D721Med (cell line): ENCODE data around the gene APPL2.

Experiments
- DNase-seq: peaks from one replicate; pipeline ENCODE4 v3.0.0; 2011; ENCODE audit warnings: low spot score; ENCODE audit not compliant: insufficient read length
- FAIRE-seq: peaks from 2 replicates; lab custom pipeline; 2011; peaks lifted over from hg19 to GRCh38; lab: Jason Lieb, UNC
- TF ChIP-seq, protein P1 (sequence below): IDR thresholded peaks from 2 replicates; pipeline ENCODE4 v1.5.1; 2012; ENCODE audit warnings: mild to moderate bottlenecking, control low read depth; ENCODE audit not compliant: insufficient read depth; ENCODE audit errors: missing control alignments

Gene APPL2

DNA sequence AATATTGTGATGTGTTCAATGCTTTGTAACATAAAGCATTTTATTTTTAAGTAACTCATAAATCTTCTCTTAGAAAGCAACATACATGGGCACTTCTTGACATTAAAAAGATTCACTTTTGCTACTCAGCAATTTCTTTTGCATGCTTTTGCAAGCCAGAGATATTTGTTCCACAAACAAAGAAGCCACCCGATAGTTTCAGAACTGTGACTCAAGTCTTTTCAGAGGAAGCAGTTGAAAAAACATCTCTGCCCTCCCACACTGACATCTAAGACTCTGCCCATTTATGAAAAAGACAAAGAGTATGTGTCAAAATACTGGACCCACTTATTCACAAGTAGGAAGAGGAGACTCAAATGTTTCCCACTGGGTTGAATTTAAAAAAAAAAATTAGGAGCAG lies 7.5 kb downstream of the APPL2 start:
- TF ChIP-seq, protein P1, sequence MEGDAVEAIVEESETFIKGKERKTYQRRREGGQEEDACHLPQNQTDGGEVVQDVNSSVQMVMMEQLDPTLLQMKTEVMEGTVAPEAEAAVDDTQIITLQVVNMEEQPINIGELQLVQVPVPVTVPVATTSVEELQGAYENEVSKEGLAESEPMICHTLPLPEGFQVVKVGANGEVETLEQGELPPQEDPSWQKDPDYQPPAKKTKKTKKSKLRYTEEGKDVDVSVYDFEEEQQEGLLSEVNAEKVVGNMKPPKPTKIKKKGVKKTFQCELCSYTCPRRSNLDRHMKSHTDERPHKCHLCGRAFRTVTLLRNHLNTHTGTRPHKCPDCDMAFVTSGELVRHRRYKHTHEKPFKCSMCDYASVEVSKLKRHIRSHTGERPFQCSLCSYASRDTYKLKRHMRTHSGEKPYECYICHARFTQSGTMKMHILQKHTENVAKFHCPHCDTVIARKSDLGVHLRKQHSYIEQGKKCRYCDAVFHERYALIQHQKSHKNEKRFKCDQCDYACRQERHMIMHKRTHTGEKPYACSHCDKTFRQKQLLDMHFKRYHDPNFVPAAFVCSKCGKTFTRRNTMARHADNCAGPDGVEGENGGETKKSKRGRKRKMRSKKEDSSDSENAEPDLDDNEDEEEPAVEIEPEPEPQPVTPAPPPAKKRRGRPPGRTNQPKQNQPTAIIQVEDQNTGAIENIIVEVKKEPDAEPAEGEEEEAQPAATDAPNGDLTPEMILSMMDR = no peak
- no peak for DNase-seq
- no peak for FAIRE-seq

DNA sequence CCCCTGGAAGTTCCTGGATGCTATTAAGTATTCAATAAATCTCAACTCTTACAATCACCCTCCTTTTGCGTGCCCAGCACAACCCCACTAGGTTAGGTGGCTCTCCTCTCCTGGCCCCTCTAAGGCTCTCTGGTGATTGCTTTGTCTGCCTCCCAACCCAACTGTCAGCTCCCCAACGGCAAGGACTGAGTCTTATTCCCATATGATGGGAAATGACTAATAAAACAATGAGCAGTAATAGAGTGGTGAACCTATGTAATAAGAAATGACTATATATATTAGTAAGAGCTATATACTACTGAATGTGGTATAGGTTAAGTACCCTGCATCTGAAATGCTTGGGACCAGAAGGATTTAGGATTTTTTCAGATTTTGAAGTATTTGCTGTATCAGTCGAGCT lies 8.1 kb downstream of the APPL2 start:
- FAIRE-seq (no peak), DNase-seq (no peak)
- TF ChIP-seq, protein P1 = no peak

DNA sequence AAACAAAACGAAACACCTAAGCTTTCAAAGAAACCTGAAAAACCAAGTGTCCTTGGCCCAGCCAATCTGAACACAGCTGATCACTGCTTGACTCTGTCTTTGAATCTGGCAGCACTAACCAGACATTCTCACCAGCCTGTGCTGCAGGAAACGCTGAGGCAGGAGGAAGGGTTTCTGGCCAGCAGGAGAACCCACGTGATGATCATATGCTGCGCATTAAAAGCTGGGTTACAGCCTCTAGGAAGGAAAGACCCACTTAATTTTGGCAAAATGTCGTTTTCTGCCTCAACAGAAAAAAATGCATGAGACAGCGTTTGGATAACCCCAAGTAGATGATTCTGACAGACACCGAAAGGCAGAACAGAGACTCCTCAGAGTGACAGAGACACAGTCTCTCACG lies 9.8 kb downstream of the APPL2 start:
- TF ChIP-seq, protein P1 = no peak
- no peak for DNase-seq
- no peak for FAIRE-seq

DNA sequence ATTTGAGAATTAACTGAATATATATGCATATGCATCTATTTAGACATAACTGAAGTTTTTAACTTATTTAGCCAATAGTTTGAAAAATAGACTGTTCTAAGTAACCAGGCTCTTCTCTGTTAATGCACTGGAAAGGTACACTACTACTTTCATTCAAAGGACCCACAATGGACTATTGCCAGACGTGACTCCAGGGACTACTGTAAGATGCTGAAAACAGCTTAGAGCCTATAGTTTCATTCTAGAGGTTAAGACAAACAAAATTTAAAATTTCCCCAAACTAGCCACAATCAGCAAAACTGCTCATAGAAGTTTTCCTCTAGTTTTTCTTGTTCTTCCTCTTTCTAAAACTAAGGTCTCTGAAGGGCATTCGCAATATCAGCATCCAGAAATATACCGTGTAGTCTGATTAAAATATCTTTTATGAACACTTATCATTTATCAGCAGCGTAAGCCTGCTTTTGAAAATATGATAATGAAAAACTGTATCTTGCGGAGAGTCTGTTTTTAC lies 10.4 kb downstream of the APPL2 start:
- TF ChIP-seq, protein P1 = no peak
- FAIRE-seq (no peak), DNase-seq (no peak)

DNA sequence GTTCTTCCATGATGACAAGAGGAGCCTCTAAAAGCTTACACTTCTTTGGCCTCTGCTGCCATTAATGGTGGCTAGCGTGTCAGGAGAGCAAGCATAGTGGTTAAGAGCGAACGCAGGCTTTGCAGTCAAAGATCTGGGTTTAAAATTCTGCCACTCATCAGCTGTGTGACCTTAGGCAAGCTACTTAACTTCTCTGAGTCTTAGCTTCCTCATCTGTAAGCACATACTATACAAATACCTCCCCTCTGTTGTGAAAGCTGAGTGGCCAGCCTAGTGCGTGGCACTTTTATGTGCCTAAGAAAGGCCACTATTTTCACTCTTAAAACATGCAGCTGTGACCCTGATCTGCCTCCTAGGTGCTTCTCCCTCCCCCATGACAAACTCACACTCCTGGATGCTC lies 11.6 kb downstream of the APPL2 start:
- TF ChIP-seq, protein P1 = no peak
- no peak for DNase-seq
- FAIRE-seq = no peak

DNA sequence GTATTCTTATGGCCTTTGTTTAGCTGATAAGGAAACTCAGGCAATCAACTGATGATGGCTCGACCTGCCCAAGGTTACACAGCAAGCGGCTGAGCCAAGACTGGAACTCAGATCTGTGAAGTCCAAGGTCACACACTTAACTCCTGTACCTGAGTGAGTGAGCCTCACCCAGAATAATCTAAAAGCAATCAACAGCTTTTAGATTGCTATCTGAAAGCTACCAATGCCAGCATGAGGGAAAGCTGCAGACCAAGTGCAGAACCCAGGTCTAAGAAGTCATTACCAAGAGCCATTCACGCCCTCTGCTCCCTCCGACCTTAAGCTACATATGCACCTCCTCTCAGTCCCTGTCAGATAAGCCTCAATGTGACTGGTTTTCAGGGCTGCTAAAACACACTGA lies 12.1 kb downstream of the APPL2 start:
- TF ChIP-seq, protein P1 = no peak
- FAIRE-seq (no peak), DNase-seq (no peak)

DNA sequence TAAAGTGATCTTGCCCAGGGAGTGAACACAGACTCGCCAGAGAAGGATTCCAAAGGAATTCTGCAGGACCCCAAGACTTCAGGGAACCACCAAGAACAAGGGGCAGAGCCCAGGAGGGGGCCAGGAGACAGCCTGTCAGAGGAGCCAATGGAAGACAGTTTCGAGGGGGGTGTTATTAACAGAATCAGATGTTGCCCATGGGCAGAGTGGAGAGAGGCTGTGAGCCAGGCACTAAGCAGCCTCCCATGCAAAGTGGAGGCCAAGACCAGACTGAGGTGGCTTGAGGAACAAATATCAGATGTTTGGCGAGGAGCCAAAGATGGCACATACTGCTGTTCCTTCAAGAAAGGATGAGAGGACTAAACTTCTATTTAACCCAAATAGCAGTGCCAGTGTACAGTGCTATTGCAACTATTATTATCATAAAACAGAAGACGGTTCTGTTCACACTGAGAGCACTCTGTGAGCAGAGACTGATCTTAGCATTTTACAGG lies 12.6 kb downstream of the APPL2 start:
- TF ChIP-seq, protein P1 = no peak
- FAIRE-seq = no peak
- DNase-seq = no peak
